Activated CD4-positive, alpha-beta T cell treated with anti-CD3 and anti-CD28 coated beads for 24 hours (primary cell): ENCODE data around the gene KRT16.
"Not testable (repeated sequence)": the region's sequence is repeated elsewhere in the genome, so short reads cannot be mapped to it uniquely, and the experiment has no call there.

Experiments
- DNase-seq, 2 donors: peaks; one replicate each; pipeline ENCODE4 v3.0.0-alpha.2; 2020; ENCODE audit warnings: low read depth in 2 of 2

The KRT16 gene

DNA sequence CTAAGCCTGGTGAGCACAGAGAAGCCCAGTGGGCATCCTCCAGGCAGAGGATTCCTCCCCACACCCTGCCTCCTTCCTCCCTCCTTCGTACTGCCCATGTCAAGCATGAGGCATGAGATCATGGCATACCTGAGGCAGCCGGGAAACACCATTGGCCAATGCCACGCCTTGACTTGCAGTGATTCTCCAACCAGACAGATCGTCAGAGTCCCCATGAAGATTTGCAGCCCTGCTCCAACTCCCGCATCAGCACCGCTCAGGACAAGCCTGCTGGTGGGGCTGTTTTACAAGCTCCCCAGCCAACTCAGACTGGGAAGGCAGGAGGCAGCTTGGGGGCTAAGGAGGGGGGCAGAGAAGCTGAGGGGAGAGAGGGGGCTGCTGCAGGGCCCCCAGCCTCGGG, 2.9 kb upstream of the KRT16 start:
- no peak for DNase-seq

DNA sequence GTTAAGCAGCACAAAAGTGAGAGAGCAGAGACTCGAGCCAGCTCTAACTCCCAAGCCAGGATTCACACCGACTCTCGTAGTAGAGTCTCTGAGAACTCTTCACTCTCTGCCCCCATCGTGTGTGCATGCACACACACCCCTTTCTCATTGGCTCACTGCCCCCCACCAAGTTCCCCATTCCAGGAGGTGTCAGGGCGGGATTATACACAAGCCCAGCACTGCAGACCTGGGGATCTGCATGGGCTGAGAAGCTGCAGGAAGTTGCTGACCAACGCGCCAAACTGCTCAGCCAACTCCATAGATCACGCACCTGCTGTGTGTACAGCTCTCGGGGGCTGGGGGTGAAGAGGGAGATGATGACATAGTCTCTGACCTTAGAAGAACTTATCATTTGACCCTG, 2.2 kb upstream of the KRT16 start:
- DNase-seq: not testable (repeated sequence)

DNA sequence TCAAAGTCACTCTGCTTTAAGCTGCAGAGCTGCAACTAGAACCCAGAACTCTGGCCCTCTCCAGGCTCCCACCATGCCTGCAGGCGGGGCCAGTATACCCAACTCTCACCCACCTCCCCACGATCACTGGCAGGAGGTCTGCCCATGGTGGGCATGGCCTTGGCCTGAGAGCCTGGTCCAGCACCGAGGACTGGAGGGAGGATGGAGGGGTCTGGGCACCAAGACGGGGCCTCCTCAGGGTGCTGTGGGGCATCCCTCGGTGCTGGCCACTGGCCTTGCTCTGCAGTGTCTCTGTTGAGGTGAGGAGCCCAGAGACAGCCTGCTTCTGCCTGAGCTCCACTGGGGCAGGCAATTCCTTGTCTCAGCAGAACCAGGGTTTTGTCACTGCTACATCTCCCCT, 1.5 kb upstream of the KRT16 start:
- DNase-seq: no peak

DNA sequence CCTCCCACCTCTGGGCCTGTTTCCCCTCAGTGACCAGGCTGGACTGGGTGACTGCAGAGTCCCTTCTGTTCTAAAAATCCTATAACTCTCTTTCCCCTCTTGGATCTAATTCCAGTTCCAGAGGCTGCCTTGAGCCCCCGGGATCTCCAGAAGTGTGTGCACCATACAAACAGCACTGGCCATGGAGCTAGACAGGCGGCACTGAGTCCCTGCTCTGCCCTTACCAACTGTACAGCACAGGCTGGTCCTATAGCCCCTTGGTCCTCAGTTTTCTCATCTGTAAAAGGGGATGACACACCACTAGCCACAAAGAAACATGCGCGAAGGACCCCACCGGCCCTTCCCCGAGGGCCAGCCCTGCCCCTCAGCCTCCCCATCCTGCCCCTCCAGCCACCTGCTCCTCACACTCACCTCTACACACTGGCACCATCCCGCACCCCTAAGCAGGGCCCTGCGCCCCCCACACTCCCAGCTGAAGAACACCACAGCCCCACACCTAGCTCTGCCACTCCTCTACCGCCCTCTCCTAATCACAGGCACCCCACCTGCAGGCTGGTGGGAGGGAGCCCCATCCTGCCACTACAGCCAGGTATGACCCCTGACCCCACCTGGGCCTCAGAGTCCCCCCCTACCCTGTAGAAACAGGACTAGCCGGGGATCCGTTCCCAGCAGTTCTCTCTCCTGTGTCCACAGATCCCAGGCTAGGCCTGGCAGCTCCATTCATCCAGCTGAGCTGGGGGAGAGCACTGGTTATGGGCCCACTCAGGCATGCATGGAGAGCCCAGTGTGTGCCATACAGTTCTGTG, 913 bp upstream of the KRT16 start:
- DNase-seq: no peak

DNA sequence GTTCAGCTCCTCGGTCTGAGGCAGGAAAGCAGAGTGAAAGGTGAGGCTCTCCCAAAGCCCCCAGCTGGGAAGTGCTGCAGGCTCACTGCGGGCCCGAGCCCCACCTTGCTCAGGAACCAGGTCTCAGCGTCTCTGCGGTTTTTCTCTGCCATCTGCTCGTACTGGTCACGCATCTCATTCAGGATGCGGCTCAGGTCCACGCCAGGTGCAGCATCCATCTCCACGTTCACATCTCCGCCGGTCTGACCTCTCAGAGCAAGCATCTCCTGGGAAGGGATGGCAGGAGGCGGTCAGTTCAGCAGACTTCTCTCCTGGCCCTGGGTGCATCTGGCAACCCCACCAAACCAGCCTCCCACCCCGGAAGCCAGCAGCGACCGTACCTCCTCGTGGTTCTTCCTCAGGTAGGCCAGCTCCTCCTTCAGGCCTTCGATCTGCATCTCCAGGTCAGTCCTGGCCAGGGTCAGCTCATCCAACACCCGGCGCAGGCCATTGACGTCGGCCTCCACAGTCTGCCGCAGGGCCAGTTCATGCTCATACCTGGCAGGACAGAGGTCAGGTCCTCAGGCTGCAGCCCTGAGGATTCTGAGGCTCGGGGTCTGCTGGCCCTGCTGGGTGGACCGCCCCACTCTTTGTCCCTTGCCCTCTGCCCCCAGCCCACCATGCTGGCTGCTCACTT, 1.5 kb downstream of the KRT16 start:
- DNase-seq: no peak

DNA sequence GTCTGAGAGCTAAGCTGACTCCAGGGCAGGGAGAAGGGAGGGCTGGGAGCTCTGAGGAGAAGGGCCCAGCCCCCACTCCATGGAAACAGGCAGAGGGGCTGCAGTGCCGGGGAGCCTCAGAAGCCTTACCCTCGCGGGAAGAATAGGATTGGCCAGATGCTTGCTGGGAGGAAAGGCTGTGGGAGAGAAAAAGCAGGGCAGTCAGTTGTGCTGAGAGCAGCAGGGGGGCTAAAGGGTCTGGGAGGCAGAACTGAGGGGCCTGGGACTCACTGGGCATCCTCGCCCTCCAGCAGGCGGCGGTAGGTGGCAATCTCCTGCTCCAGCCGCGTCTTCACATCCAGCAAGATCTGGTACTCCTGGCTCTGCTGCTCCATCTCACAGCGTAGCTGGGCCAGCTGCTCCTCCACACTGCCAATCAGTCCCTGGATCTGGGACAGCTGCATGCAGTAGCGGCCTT, 2.5 kb downstream of the KRT16 start:
- DNase-seq: not testable (repeated sequence)

DNA sequence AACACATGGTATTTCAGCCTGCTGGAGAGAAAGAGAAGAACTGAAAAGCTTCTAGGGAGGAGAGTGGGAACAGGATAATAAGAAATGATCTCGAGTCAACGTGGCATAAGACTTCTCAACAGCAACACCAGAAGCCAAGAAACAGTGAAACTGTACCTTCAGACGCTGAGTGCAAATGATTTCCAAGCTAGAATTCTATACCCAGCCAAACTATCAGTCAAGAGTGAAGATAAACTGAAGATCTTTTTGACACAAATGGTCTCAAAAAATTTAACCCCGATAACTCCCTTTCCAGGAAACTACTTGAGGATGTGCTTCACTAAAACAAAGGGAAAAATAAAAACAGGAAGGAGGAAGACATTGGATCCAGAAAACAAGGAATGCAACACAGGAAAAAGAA, 5.6 kb downstream of the KRT16 start:
- not testable (repeated sequence) for DNase-seq

DNA sequence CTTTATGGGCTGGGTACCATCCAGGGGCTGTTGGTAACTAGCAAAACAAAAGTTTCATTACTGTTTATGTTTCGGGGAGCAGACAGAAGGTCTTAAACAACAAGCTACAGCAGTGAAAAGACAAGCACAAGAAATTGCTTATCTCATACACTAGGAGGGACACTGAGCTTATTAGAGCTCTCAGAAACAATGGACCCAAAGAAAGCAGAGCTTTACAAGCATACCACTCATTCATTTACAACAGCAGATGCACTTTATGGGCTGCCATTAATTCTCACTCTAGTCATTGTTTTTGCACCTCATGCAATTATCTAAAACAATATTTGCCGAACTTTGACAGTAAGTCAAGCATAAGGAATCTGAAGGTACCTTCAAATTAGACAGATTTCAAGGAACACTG, 10.0 kb downstream of the KRT16 start:
- DNase-seq: no peak

DNA sequence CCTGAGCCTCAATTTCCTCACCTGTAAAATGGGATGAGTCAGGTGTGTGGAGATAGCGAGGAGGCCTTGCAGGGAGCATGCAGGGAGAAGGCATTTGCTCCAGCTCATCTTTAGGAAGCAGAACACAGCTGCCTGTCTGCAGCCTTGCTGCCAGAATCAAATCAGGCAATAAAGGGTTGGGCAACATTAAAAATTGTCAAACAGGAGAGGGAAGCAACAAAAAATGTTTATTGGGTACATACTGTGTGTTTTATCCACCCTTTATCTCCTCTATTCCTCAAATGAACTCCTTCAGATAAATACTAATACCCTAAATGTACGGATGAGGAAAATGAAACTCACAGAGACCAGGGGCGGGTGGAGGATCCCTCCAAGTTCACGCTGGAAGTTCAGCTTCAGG, 12.2 kb downstream of the KRT16 start:
- no peak for DNase-seq

DNA sequence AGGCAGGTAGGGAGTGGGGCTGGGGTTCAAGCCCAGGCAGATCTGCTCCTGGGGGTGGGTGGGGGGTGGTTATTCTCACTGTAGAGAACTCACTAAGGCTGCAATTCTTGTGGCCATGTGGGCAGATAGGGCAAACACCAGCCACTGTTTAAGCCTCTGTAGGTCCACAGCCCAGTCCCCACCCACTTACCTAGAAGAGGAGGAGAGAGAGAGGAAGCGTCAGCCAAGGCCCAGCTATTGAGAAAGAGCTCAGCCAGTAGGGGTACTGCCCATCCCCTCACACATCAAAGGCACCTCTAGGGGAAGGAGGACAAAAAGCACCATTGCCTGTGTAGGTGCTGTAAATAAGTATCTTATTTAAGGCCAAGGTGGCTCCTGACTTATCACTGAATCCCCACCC, 12.9 kb downstream of the KRT16 start:
- no peak for DNase-seq

DNA sequence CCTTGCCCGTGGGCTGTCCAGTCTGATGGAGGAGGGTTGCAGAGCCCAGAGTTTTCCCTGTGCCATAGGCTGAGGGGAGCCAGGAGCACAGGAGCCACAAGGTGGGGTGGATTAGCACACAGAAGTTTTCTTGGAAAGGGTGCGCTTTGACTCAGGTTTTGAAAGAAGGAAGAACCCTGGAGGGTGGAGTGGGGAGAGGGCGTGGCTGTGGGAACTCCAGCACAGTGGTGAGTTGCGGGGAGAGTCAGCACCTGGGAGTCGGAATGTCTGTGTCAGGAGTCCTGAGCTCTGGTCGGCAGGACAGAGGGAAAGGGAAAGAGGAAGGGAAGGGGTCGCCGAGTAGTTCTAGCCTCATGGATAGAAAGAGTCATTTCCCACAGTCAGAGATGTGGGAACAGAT, 17.0 kb downstream of the KRT16 start:
- DNase-seq: no peak

DNA sequence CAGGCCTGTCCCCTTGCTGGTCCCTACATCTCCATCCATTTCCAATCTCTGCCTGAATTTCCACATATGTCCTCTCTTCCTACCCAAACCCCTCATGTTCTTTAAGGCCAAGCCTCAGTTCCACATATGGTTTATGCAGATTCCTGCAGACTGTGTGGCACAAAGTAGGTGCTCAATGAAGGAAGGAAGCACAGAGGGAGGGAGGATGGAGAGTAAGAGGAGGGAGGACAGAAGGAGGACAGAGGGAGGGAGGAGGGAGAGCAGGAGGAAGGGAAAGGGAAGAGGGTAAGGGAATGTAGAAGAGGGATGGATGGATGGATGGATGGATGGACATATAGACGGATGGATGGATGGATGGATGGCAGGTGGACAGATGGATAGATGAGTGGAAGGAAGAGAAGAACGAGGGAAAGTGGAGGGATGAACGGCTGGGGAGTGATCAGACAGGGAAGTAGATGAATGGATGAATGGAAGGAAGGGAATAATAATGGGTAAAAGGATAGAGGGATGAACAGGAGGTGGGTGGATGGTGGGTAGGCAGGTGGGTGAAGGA, 18.1 kb downstream of the KRT16 start:
- no peak for DNase-seq

DNA sequence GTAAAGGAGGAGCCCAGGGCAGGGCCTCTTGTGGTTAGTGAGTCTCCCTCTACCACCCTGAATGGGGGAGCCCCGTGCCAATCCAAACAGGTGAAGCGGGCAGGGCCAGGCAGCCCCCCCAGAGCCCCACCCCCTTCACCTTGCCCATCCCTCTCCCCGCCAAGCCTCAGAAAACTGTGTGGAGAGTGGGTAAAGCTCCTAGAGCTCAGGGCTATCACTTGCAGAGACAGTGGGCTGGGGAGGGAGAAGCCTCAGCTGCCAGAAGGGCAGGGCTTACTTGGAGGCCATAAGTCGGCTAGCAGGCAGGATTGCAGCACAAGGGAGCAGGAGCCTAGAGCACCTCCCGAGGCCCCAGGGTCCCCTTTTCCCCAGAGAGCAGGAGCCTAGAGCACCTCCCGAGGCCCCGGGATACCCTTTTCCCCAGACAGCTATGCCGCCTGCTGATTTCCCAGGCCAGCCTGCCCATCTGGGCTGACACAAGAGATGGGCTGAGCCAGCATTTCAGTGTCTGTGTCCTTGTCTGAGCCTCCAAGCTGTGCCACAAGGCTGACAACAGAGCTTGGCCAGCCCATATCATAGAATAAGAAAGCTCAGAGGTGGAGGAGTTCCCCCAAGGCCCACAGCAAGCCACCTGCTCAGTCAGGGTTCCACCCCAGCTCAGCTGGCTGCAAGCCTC, 19.1 kb downstream of the KRT16 start:
- DNase-seq: no peak

DNA sequence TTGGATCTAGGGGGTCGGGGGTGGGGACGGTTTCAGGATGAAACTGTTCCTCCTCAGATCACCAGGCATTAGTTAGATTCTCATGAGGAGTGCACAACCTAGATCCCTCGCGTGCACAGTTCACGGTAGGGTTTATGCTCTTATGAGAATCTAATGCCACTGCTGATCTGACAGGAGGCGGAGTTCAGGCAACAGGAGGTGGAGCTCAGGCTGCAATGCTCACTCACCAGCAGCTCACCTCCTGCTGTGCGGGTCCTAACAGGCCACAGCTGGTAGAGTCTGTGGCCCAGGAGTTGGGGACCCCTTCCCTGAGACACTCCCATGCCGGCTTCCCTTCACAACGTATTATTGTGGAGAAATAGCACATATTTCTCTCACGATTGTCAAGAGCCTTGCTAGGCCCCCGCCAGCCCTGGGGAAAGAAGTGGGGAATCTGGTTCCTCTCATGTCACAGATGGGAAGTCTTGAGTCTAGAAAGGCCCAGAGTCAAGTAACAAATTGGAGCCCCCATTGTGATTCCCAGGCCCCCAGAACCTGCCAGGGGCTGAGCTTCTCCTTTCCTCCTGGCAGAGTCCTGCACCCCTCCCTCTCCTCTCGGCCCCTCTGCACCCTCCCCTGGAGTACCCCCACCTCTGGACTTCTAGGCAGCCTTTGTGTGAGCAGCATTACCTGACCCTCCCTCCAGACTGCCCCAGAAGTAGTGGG, 19.8 kb downstream of the KRT16 start:
- no peak for DNase-seq

DNA sequence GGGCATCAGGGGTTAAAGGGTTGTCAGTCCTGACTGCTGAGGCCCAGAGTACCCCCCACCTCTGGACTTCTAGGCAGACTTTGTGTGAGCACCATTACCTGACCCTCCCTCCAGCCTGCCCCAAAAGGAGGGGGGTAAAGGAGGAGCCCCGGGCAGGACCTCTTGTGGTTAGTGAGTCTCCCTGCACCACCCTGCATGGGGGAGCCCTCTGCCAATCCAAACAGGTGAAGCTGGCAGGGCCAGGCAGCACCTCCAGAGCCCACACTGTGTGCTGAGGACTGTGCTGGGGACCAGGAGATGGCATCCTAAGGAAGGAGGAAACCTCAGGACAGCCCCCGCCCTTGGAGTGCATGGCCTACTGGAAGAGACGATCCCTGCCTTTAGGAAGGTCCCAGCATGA, 23.3 kb downstream of the KRT16 start:
- DNase-seq: no peak

DNA sequence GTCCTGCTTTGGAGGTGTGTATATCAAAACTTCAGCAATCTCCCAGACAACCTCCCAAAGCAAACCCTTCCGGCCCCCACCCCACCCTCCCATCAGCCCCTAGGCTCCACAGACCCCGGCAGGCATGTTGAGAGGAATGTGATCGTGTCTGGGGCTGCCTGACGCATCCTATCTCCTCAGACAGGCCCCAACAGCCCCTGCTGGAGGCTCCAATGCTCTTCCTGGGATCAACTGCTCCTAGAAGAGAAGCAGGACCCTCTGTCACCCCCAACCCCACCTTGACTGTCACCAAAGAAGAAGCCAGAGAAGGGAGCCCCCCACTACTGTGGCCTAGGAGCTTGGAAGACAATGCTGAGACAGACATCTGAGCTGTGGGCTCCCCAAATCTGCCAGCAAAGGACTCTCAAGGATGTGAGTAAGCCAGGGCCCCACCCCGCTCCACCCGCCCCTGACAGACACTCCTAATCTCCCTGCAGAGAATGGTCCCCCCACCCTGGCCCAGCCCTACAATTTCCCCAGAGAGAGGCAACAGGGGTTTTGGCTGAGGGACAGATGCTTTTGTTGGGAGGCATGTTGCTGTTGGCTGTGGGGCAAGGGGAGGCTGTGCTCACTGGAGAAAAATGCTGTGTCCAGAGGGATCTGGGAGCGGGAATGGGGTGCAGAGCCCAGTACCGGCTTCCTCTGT, 24.3 kb downstream of the KRT16 start:
- no peak for DNase-seq

DNA sequence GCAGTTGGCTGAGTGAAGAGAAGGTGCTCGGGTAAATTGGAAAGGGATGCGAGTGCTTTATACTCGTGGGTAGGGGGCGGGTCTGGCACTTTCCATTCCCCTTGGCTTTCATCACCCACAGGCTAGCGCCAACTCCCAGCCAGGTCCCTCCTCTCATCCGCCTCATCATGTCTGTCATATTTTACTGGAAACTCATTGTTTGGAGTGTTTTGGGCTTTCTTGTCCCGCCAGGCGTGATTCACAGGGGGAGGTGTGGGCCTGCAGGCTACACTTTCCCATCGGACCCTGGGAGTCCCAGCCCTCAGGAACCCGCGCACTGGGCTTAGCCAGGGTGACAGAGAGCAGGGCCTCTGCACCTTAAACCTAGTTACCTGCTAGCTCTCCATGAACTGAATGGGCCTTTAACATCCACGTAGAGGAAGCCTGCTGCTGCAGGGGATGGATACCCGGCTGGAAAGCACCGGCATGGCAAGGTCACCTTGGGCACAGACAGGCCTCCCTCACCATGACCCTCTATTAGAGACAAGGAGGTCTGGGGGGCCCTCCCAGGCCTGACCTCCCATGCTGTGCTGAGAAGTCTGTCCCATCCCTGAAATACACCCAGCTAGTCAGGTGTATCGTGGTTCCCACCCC, 25.6 kb downstream of the KRT16 start, which contains the start of gene KRT14:
KRT14 (minus strand) TSS at position 33 of the 633 bp plus-strand sequence. CDS start 61 bp downstream, outside the sequence.
- DNase-seq: no peak

DNA sequence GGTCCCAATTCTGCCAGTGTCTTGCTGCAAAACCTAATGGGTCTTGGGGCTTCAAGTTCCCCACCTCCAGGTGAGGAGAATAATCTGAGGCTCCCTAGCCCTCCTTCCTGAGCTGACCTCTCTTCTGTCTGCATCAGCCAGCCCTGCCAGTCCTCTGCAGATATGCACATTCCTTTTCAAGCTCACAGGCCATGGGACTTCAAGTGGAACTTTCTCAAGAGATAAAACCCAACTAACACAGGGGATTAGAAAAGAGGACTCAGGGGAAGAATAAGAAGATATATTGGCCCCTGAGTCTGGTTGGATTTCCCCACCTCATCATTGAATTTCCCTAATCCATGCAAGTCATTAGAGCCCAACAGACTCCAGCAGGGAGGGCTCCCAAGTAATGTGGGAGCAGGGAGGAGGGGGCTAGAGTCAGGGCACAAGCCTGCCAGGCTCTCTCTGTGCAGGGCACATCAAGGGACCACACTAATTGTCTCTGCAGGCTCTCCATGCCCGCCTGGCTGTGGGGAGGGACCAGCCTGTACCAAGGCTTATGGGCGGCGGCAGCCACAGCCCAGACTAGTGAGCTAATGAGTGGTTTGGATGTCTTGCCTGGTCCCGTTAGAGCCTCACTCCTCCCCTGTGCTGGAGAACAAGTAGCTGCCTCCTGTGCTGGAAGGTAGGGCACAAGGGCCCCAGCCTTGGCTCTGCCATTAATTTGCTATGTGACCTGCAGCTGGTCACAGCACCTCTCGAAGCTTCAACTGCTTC, 27.1 kb downstream of the KRT16 start:
- no peak for DNase-seq

DNA sequence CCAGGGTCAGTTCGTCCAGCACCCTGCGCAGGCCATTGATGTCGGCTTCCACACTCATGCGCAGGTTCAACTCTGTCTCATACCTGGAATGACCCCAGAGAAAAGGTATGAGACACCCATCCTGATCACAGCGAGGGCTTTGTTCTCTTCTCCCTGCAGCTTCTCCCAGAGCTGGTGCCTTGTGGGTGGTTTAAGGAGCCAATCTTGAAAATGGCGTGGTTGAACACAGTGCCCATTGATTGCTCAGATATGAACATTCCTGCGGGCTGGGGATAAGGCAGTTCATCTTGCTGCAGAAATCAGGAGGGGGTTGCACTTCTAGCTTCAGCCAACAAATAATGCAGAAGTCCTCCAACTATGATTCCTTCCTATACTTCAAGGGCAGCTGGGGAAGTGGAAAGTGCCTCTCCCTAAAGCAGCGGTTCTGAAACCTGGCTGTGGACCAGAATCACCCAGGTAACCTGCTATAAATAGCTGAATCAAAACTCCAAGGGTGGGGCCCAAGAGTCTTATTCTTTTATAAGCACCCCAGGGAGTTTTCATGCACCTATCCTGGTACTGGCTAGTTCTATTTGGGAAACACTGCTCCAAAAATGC, 28.1 kb downstream of the KRT16 start:
- DNase-seq: not testable (repeated sequence)
